IMR-90 (cell line): ENCODE measurements around the gene DLK2. TPM values are rescaled to one million over a fixed set of nuclear protein-coding genes. Genes with fewer than 3 reads are reported as not detected.

Source experiments
- ATAC-seq: fragments of 200-7000 bp; cut with Tn5 transposase; 2 replicates; pipeline ENCODE4 v1.9.1; 2020; ENCODE audit warnings: low read depth, mild to moderate bottlenecking, moderate library complexity
- BruUV-seq: library from RNA; stranded (reverse); fragments of 400-500 nt; replicated peaks from 2 replicates; lab custom pipeline; 2021; lab: Mats Ljungman, UMichigan
- CTCF ChIA-PET: fragments of 300-600 bp; formaldehyde crosslinking; extraction: SDS; loops from one replicate; lab custom pipeline; 2021; ENCODE audit warnings: antibody characterized with exemption; lab: Yijun Ruan, JAX
- POLR2A ChIA-PET: fragments of 300-600 bp; sonication (Branson Sonifier 250); formaldehyde crosslinking; loops from one replicate; lab custom pipeline; 2022; ENCODE audit warnings: antibody characterized with exemption; ENCODE audit not compliant: unreplicated experiment; lab: Charles Lee
- DNase-seq: peaks from one replicate; pipeline ENCODE4 v3.0.0; 2013
- H2AFZ ChIP-seq: replicated peaks from 2 replicates; pipeline ENCODE3; 2013; ENCODE audit warnings: low read length, mild to moderate bottlenecking; ENCODE audit not compliant: poor library complexity
- H2AK5ac ChIP-seq: 2 replicates; pipeline ENCODE4 v1.6.1; 2013; ENCODE audit warnings: low read depth, low read length, inconsistent platforms
- H2AK9ac ChIP-seq: replicated peaks from 2 replicates; pipeline ENCODE3; 2013; ENCODE audit warnings: mild to moderate bottlenecking, low read depth, low read length, moderate library complexity; ENCODE audit not compliant: poor library complexity
- H2BK120ac ChIP-seq: 2 replicates; pipeline ENCODE4 v1.6.1; 2013; ENCODE audit warnings: low read depth, low read length, inconsistent platforms
- H2BK15ac ChIP-seq: 3 replicates; pipeline ENCODE4 v1.6.1; 2013; ENCODE audit warnings: low read depth, low read length, inconsistent platforms
- H2BK20ac ChIP-seq: 2 replicates; pipeline ENCODE4 v1.6.1; 2013; ENCODE audit warnings: low read depth, mild to moderate bottlenecking, inconsistent platforms, low read length, moderate library complexity
- H2BK5ac ChIP-seq: 2 replicates; pipeline ENCODE4 v1.6.1; 2013; ENCODE audit warnings: mild to moderate bottlenecking, low read depth, low read length, inconsistent platforms; ENCODE audit not compliant: poor library complexity, severe bottlenecking
- H3K14ac ChIP-seq: replicated peaks from 2 replicates; pipeline ENCODE4 v1.6.1; 2013; ENCODE audit warnings: low read depth, low read length, inconsistent platforms
- H3K18ac ChIP-seq: 2 replicates; pipeline ENCODE4 v1.6.1; 2013; ENCODE audit warnings: low read depth, low read length, control low read depth
- H3K23ac ChIP-seq: 2 replicates; pipeline ENCODE4 v1.6.1; 2013; ENCODE audit warnings: low read depth, low read length, inconsistent platforms
- H3K27ac ChIP-seq: 2 replicates; pipeline ENCODE4 v1.5.1; 2013; ENCODE audit warnings: mild to moderate bottlenecking, control low read depth, low read length; ENCODE audit not compliant: insufficient read depth
- H3K27me3 ChIP-seq: 2 replicates; pipeline ENCODE4 v1.6.1; 2013; ENCODE audit warnings: low read length; ENCODE audit not compliant: control insufficient read depth, insufficient read depth
- H3K36me3 ChIP-seq: 2 replicates; pipeline ENCODE4 v1.6.1; 2013; ENCODE audit warnings: low read length, mixed read lengths; ENCODE audit not compliant: control insufficient read depth, insufficient read depth
- H3K4ac ChIP-seq: 2 replicates; pipeline ENCODE4 v1.6.1; 2013; ENCODE audit warnings: low read depth, low read length, inconsistent platforms
- H3K4me1 ChIP-seq: 2 replicates; pipeline ENCODE4 v1.6.1; 2013; ENCODE audit warnings: low read length, mixed read lengths; ENCODE audit not compliant: control insufficient read depth, insufficient read depth
- H3K4me2 ChIP-seq: 2 replicates; pipeline ENCODE4 v1.6.1; 2013; ENCODE audit warnings: low read depth, mild to moderate bottlenecking, control low read depth, low read length, moderate library complexity
- H3K4me3 ChIP-seq: 2 replicates; pipeline ENCODE4 v1.5.1; 2013; ENCODE audit warnings: low read depth, mild to moderate bottlenecking, control low read depth, low read length, moderate library complexity; ENCODE audit not compliant: insufficient read depth
- H3K56ac ChIP-seq: 2 replicates; pipeline ENCODE4 v1.6.1; 2013; ENCODE audit warnings: low read length, inconsistent platforms; ENCODE audit not compliant: insufficient read depth; ENCODE audit errors: extremely low read depth
- H3K79me1 ChIP-seq, 2 experiments: 2 replicates each; pipeline ENCODE4 v1.6.1; 2013; ENCODE audit warnings: low read length in 2 of 2, inconsistent platforms in 1 of 2, low read depth in 1 of 2
- H3K9ac ChIP-seq: 2 replicates; pipeline ENCODE4 v1.6.1; 2013; ENCODE audit warnings: low read depth, low read length, control low read depth
- H3K9me1 ChIP-seq: 2 replicates; pipeline ENCODE4 v1.6.1; 2013; ENCODE audit warnings: low read length, inconsistent platforms; ENCODE audit not compliant: insufficient read depth
- H3K9me3 ChIP-seq: 2 replicates; pipeline ENCODE4 v1.6.1; 2013; ENCODE audit warnings: low read length; ENCODE audit not compliant: control insufficient read depth, insufficient read depth
- H4K20me1 ChIP-seq: 2 replicates; pipeline ENCODE4 v1.6.1; 2013; ENCODE audit warnings: low read length, inconsistent platforms; ENCODE audit not compliant: insufficient read depth
- H4K5ac ChIP-seq: 2 replicates; pipeline ENCODE4 v1.6.1; 2013; ENCODE audit warnings: mild to moderate bottlenecking, low read depth, low read length, control low read depth
- H4K8ac ChIP-seq, 2 experiments: 2 replicates each; pipeline ENCODE4 v1.6.1; 2013; ENCODE audit warnings: low read depth in 2 of 2, low read length in 2 of 2, control low read depth in 1 of 2, inconsistent platforms in 1 of 2
- H4K91ac ChIP-seq: 2 replicates; pipeline ENCODE4 v1.6.1; 2013; ENCODE audit warnings: low read depth, low read length, inconsistent platforms; ENCODE audit not compliant: insufficient read depth
- RCOR1 ChIP-seq: IDR thresholded peaks from 2 replicates; pipeline ENCODE4 v1.6.1; 2012; ENCODE audit warnings: mild to moderate bottlenecking, low read length, improper control_type of control experiment; ENCODE audit not compliant: insufficient replicate concordance
- WGBS, 2 experiments: methylation state at CpG; one replicate each; pipeline versions ENCODE4 v1.1.5 to v1.1.7; 2013; ENCODE audit warnings: missing lambda C conversion rate in 2 of 2; ENCODE audit not compliant: insufficient read length in 1 of 2; ENCODE audit errors: extremely low coverage in 2 of 2; 5-methylcytosine and 5-hydroxymethylcytosine counted together
- dilution Hi-C: fragments of 300-500 bp; cut with HindIII; formaldehyde crosslinking; loops from one replicate; pipeline ENCODE4 v1.14.3; 2018; ENCODE audit warnings: low sequenced_read_pairs; ENCODE audit not compliant: unreplicated experiment
- in situ Hi-C: fragments of 300-500 bp; cut with MboI; formaldehyde crosslinking; loops from 3 replicates; pipeline ENCODE4 v1.14.3; 2019; ENCODE audit warnings: low sequenced_read_pairs, inconsistent platforms, mixed read lengths
- intact Hi-C: fragments of 100-400 bp; cut with micrococcal nuclease; formaldehyde crosslinking; loops from 2 replicates; pipeline ENCODE4 v1.10.0; 2022
- polyA plus RNA-seq, 3 experiments: library from polyadenylated mRNA; depleted of rRNA; stranded (reverse); fragments of >200 nt; gene quantifications; 2 replicates each; pipeline ENCODE4 v1.2.3, GENCODE V29; 2012; ENCODE audit warnings: low replicate concordance in 1 of 3
- total RNA-seq: library from RNA; depleted of rRNA; stranded (reverse); fragments of >200 nt; gene quantifications from 2 replicates; pipeline ENCODE4 v1.2.3, GENCODE V29; 2012

The DLK2 gene
- total and polyA plus RNA-seq, 2 of the 4 experiments (the other 2 are of a cell fraction) = 0.90 to 2.8 TPM

DNA sequence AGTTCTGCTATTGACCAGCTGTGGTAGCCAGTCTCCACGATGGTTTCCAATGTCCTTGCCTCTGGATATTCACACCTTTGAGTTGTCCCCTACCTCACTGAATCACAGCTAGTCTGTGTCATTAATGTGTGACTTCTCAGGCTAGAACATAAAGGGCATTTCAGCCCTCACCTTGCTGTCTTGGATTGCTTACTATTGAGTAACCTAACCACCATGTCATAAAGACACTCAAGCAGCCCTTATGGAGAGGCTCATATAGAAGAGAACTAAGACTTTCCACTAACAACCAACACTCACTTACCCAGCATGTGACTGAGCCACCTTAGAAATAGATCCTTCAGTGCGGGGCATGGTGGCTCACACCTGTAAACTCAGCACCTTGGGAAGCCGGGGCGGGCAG, 47.1 kb downstream of the DLK2 start:
- TF ChIP-seq RCOR1 = no peak
- H3K4me3 ChIP-seq = no peak overlapping the region
- WGBS, 2 experiments = no CpG with 5 or more reads among the region's 4 CpGs
- no peak overlapping the region for H2AK5ac ChIP-seq
- no peak overlapping the region for H4K8ac ChIP-seq
- H3K27me3 ChIP-seq = peaks cover 28% of the 10 kb centered on the region
- POLR2A ChIA-PET = no interaction called here
- no peaks in the 10 kb centered on the region for H4K20me1 ChIP-seq
- no peak overlapping the region for H3K27ac ChIP-seq
- no peaks in the 10 kb centered on the region for H3K9me1 ChIP-seq
- no peak overlapping the region for H2BK120ac ChIP-seq
- in situ Hi-C loops = no loop called here
- no peak overlapping the region for H2BK15ac ChIP-seq
- H3K4me2 ChIP-seq = no peak overlapping the region
- no peak overlapping the region for H3K56ac ChIP-seq
- DNase-seq = no peak
- H3K36me3 ChIP-seq = no peaks in the 10 kb centered on the region
- H3K18ac ChIP-seq = no peak overlapping the region
- H2AK9ac ChIP-seq = no peak overlapping the region
- H3K79me1 ChIP-seq = no peaks in the 10 kb centered on the region
- ATAC-seq = no peak
- CTCF ChIA-PET = no interaction called here
- no peak overlapping the region for H3K4ac ChIP-seq
- dilution Hi-C loops = no loop called here
- H4K91ac ChIP-seq = no peak overlapping the region
- H4K5ac ChIP-seq = no peak overlapping the region
- BruUV-seq = no TSS peak
- no peak overlapping the region for H2AFZ ChIP-seq
- no peak overlapping the region for H2BK20ac ChIP-seq
- intact Hi-C loops = no loop called here
- no peak overlapping the region for H3K14ac ChIP-seq
- no peak overlapping the region for H2BK5ac ChIP-seq
- H3K9ac ChIP-seq = no peak overlapping the region
- H3K9me3 ChIP-seq = no peaks in the 10 kb centered on the region; the same call in 1 of the 2 replicates
- H3K23ac ChIP-seq = no peak overlapping the region
- no peaks in the 10 kb centered on the region for H3K4me1 ChIP-seq
